Measurements from ENCODE around the gene PTPRM.

The PTPRM gene

DNA sequence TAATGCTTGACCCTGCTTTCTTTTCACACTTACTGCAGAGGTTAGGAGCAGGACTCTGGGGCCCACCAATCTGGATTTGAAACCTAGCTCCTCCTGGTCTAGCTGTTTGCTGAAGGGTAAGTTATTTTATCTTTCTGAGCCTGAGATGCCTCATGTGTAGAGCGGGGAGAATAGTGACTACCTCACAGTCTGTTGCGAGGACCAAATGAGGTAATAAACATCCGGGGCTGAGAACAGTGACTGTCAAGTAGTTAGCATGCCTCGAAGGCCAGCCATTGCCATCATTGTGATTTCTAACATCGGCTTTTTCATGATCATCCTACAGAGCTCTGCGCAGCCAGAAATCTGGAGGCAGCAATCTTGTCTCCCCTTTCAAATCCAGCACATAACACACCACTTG is 32.9 kb downstream of the PTPRM start:
- Histone ChIP-seq H3K4me2 (ENCODE audit: low read length) (no peak overlapping the region), H3K4me1 (ENCODE audit: control insufficient read depth, low read length) (no peaks in the 10 kb centered on the region), H3K27me3 (ENCODE audit: control insufficient read depth, low read length) (no peaks in the 10 kb centered on the region), H3F3A (ENCODE audit: control insufficient read depth, insufficient read depth) (no peaks in the 10 kb centered on the region), H4K20me1 (ENCODE audit: control insufficient read depth, insufficient read depth, low read depth, low read length) (no peaks in the 10 kb centered on the region), H3K9me3 (ENCODE audit: control insufficient read depth, insufficient read depth, low read length) (peaks cover 4% of the 10 kb centered on the region; the same call in 1 of the 2 replicates), H3K36me3 (ENCODE audit: control insufficient read depth, low read length) (no peaks in the 10 kb centered on the region), H3K4me3 (ENCODE audit: low read length) (no peak overlapping the region), H3K79me2 (ENCODE audit: control insufficient read depth, low read length) (no peaks in the 10 kb centered on the region), H3K27ac (ENCODE audit: low read depth, low read length) (no peak overlapping the region), H3K9me2 (replicated peaks; ENCODE audit: control insufficient read depth, low read length) (no peaks in the 10 kb centered on the region)
- TF ChIP-seq, protein P1, sequence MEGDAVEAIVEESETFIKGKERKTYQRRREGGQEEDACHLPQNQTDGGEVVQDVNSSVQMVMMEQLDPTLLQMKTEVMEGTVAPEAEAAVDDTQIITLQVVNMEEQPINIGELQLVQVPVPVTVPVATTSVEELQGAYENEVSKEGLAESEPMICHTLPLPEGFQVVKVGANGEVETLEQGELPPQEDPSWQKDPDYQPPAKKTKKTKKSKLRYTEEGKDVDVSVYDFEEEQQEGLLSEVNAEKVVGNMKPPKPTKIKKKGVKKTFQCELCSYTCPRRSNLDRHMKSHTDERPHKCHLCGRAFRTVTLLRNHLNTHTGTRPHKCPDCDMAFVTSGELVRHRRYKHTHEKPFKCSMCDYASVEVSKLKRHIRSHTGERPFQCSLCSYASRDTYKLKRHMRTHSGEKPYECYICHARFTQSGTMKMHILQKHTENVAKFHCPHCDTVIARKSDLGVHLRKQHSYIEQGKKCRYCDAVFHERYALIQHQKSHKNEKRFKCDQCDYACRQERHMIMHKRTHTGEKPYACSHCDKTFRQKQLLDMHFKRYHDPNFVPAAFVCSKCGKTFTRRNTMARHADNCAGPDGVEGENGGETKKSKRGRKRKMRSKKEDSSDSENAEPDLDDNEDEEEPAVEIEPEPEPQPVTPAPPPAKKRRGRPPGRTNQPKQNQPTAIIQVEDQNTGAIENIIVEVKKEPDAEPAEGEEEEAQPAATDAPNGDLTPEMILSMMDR (IDR thresholded peaks at IDR 0.05; ENCODE audit: low read depth, low read length, poor library complexity, severe bottlenecking), result no peak
- TF ChIP-seq EZH2phosphoT487 (IDR thresholded peaks at IDR 0.05; ENCODE audit: borderline replicate concordance, low read length), result no peak

DNA sequence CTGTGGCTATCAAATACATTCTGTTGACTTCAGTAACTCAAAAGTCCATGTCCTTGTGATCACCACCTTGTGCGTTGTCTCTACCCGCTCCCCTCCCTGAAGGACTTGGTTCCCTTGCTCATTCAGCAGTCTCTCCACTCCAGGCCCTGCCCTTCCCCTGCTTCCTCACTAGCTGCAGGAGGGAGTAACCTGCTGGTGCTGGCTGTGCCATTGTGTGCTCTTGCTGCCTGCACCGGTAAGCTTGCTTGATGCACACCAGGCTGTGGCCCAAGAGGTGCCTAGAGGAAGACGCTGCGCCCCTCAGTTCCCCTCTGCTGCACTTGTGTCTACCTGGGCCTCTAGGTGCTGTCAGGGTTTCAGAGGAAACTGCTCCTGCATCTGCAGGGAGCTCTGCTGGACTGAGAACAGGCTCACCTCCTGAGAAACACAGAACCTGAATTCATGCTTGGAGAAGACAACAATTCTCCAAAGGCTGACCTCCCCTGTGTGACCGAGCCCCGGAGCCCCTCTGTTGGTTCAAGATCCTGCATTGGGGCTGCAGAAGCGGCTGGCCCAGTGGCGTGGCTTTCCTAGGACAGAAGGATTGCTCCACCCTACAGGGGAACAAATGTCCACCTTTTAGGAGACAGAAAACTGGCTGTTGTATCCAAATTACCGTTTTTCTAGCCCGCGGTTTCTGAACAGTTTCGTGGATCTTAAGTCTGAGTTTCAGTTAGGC is 33.6 kb downstream of the PTPRM start:
- H3K27me3 ChIP-seq (ENCODE audit: control insufficient read depth, low read length), result no peaks in the 10 kb centered on the region
- no peak overlapping the region for H3K27ac ChIP-seq (ENCODE audit: low read depth, low read length)
- H4K20me1 ChIP-seq (ENCODE audit: control insufficient read depth, insufficient read depth, low read depth, low read length), result no peaks in the 10 kb centered on the region
- no peaks in the 10 kb centered on the region for H3K79me2 ChIP-seq (ENCODE audit: control insufficient read depth, low read length)
- no peaks in the 10 kb centered on the region for H3K9me2 ChIP-seq (replicated peaks; ENCODE audit: control insufficient read depth, low read length)
- no peaks in the 10 kb centered on the region for H3K36me3 ChIP-seq (ENCODE audit: control insufficient read depth, low read length)
- peaks cover 4% of the 10 kb centered on the region; the same call in 1 of the 2 replicates for H3K9me3 ChIP-seq (ENCODE audit: control insufficient read depth, insufficient read depth, low read length)
- no peaks in the 10 kb centered on the region for H3F3A ChIP-seq (ENCODE audit: control insufficient read depth, insufficient read depth)
- TF ChIP-seq, protein P1 (IDR thresholded peaks at IDR 0.05; ENCODE audit: low read depth, low read length, poor library complexity, severe bottlenecking), result no peak
- no peak for TF ChIP-seq EZH2phosphoT487 (IDR thresholded peaks at IDR 0.05; ENCODE audit: borderline replicate concordance, low read length)
- no peak overlapping the region for H3K4me2 ChIP-seq (ENCODE audit: low read length)
- no peak overlapping the region for H3K4me3 ChIP-seq (ENCODE audit: low read length)
- no peaks in the 10 kb centered on the region for H3K4me1 ChIP-seq (ENCODE audit: control insufficient read depth, low read length)

DNA sequence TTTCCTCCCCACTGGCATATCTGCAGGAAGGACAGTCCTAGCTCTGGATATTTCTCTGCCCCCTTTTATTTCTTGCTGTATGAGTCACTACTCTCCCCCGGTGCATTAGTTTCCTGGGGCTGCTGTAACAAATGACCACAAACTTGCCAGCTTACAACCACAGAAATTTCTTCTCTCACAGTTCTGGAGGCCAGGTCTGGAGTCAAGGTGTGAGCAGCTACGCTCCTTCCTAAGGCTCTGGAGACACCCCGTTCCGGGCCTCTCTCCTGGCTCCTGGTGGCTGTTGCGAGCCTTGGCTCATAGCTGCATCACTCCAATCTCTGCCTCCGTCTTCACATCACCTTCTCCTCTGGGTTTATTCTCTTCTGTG is 34.1 kb downstream of the PTPRM start:
- Histone ChIP-seq H3K27me3 (ENCODE audit: control insufficient read depth, low read length) (no peaks in the 10 kb centered on the region), H3K27ac (ENCODE audit: low read depth, low read length) (no peak overlapping the region), H3F3A (ENCODE audit: control insufficient read depth, insufficient read depth) (no peaks in the 10 kb centered on the region), H3K4me3 (ENCODE audit: low read length) (no peak overlapping the region), H3K36me3 (ENCODE audit: control insufficient read depth, low read length) (no peaks in the 10 kb centered on the region), H4K20me1 (ENCODE audit: control insufficient read depth, insufficient read depth, low read depth, low read length) (no peaks in the 10 kb centered on the region), H3K9me3 (ENCODE audit: control insufficient read depth, insufficient read depth, low read length) (peaks cover 4% of the 10 kb centered on the region; the same call in 1 of the 2 replicates), H3K4me1 (ENCODE audit: control insufficient read depth, low read length) (no peaks in the 10 kb centered on the region), H3K4me2 (ENCODE audit: low read length) (no peak overlapping the region), H3K79me2 (ENCODE audit: control insufficient read depth, low read length) (no peaks in the 10 kb centered on the region), H3K9me2 (replicated peaks; ENCODE audit: control insufficient read depth, low read length) (no peaks in the 10 kb centered on the region)
- TF ChIP-seq EZH2phosphoT487 (IDR thresholded peaks at IDR 0.05; ENCODE audit: borderline replicate concordance, low read length), result no peak
- TF ChIP-seq, protein P1 (IDR thresholded peaks at IDR 0.05; ENCODE audit: low read depth, low read length, poor library complexity, severe bottlenecking), result no peak
